Duodenal mucosa (tissue), 2 donors: ENCODE measurements around the gene MAPRE2.

Source experiments
- H3K27ac ChIP-seq: one replicate; pipeline ENCODE4 v1.7.0; 2013; ENCODE audit warnings: low read depth, low read length
- H3K27me3 ChIP-seq, 2 donors: one replicate each; pipeline ENCODE4 v1.7.0; 2013; ENCODE audit warnings: low read length in 2 of 2, control low read depth in 1 of 2; ENCODE audit not compliant: insufficient read depth in 2 of 2, control insufficient read depth in 1 of 2
- H3K36me3 ChIP-seq, 2 donors: one replicate each; pipeline ENCODE4 v1.7.0; 2013; ENCODE audit warnings: low read length in 2 of 2, control low read depth in 1 of 2; ENCODE audit not compliant: insufficient read depth in 2 of 2, control insufficient read depth in 1 of 2
- H3K4me1 ChIP-seq, 2 donors: one replicate each; pipeline ENCODE4 v1.7.0; 2013; ENCODE audit warnings: low read length in 2 of 2, control low read depth in 1 of 2; ENCODE audit not compliant: insufficient read depth in 2 of 2, control insufficient read depth in 1 of 2
- H3K4me3 ChIP-seq, 2 donors: one replicate each; pipeline ENCODE4 v1.7.0; 2013; ENCODE audit warnings: low read length in 2 of 2, low read depth in 1 of 2
- H3K9ac ChIP-seq, 2 donors: one replicate each; pipeline ENCODE4 v1.7.0; 2013; ENCODE audit warnings: low read length in 2 of 2, low read depth in 1 of 2
- H3K9me3 ChIP-seq, 2 donors: one replicate each; pipeline ENCODE4 v1.7.0; 2013; ENCODE audit warnings: low read length in 2 of 2, control low read depth in 1 of 2; ENCODE audit not compliant: control insufficient read depth in 1 of 2

MAPRE2 gene

GRCh38 chr18:35074581-35074980 lies 33.4 kb downstream of the MAPRE2 start:
- no peak overlapping the region for H3K9ac ChIP-seq
- H3K27me3 ChIP-seq = no peaks in the 10 kb centered on the region
- H3K36me3 ChIP-seq = peaks cover 4% of the 10 kb centered on the region in 2 donors
- no peaks in the 10 kb centered on the region for H3K9me3 ChIP-seq
- H3K4me1 ChIP-seq = no peaks in the 10 kb centered on the region
- no peak overlapping the region for H3K4me3 ChIP-seq
- no peak overlapping the region for H3K27ac ChIP-seq

GRCh38 chr18:35075132-35075531 lies 33.9 kb downstream of the MAPRE2 start:
- Histone ChIP-seq H3K27ac (no peak overlapping the region), H3K4me3 (no peak overlapping the region), H3K27me3 (no peaks in the 10 kb centered on the region), H3K9ac (no peak overlapping the region), H3K36me3 (peaks cover 4% of the 10 kb centered on the region in 2 donors), H3K9me3 (no peaks in the 10 kb centered on the region), H3K4me1 (no peaks in the 10 kb centered on the region)

- no peak overlapping the region for H3K27ac ChIP-seq
- H3K27me3 ChIP-seq = no peaks in the 10 kb centered on the region
- no peaks in the 10 kb centered on the region for H3K9me3 ChIP-seq
- no peak overlapping the region for H3K9ac ChIP-seq
- H3K36me3 ChIP-seq = no peaks in the 10 kb centered on the region
- H3K4me1 ChIP-seq = no peaks in the 10 kb centered on the region
- H3K4me3 ChIP-seq = no peak overlapping the region
These were observed 35.1 kb downstream of the MAPRE2 start for GRCh38 chr18:35076135-35076924.

- H3K27ac ChIP-seq = no peak overlapping the region
These were observed 36.7 kb downstream of the MAPRE2 start for GRCh38 chr18:35077937-35078336.

GRCh38 chr18:35080058-35080457 lies 38.8 kb downstream of the MAPRE2 start:
- Histone ChIP-seq H3K27me3 (no peaks in the 10 kb centered on the region), H3K9ac (no peak overlapping the region), H3K36me3 (no peaks in the 10 kb centered on the region), H3K27ac (no peak overlapping the region), H3K4me3 (no peak overlapping the region), H3K9me3 (no peaks in the 10 kb centered on the region), H3K4me1 (no peaks in the 10 kb centered on the region)

More at GRCh38 chr18:35077937-35078336, 36.7 kb downstream of the MAPRE2 start:
- Histone ChIP-seq H3K9me3 (no peaks in the 10 kb centered on the region), H3K4me3 (no peak overlapping the region), H3K4me1 (no peaks in the 10 kb centered on the region), H3K9ac (no peak overlapping the region), H3K27me3 (no peaks in the 10 kb centered on the region), H3K36me3 (no peaks in the 10 kb centered on the region)

GRCh38 chr18:35083174-35083712 lies 42.0 kb downstream of the MAPRE2 start:
- no peak overlapping the region for H3K27ac ChIP-seq
- H3K4me3 ChIP-seq = no peak overlapping the region
- H3K9me3 ChIP-seq = no peaks in the 10 kb centered on the region
- no peaks in the 10 kb centered on the region for H3K36me3 ChIP-seq
- H3K4me1 ChIP-seq = no peaks in the 10 kb centered on the region
- no peak overlapping the region for H3K9ac ChIP-seq
- H3K27me3 ChIP-seq = no peaks in the 10 kb centered on the region

GRCh38 chr18:35084494-35085449 lies 43.6 kb downstream of the MAPRE2 start:
- no peaks in the 10 kb centered on the region for H3K27me3 ChIP-seq
- H3K4me1 ChIP-seq = no peaks in the 10 kb centered on the region
- H3K27ac ChIP-seq = no peak overlapping the region
- H3K36me3 ChIP-seq = no peaks in the 10 kb centered on the region
- H3K4me3 ChIP-seq = no peak overlapping the region
- no peaks in the 10 kb centered on the region for H3K9me3 ChIP-seq
- H3K9ac ChIP-seq = no peak overlapping the region

GRCh38 chr18:35085450-35086380 lies 44.5 kb downstream of the MAPRE2 start:
- H3K9me3 ChIP-seq = no peaks in the 10 kb centered on the region
- H3K9ac ChIP-seq = no peak overlapping the region
- H3K27me3 ChIP-seq = no peaks in the 10 kb centered on the region
- no peaks in the 10 kb centered on the region for H3K4me1 ChIP-seq
- H3K36me3 ChIP-seq = no peaks in the 10 kb centered on the region
- H3K27ac ChIP-seq = no peak overlapping the region
- no peak overlapping the region for H3K4me3 ChIP-seq

GRCh38 chr18:35086704-35087103 lies 45.5 kb downstream of the MAPRE2 start:
- no peak overlapping the region for H3K27ac ChIP-seq
- H3K9me3 ChIP-seq = no peaks in the 10 kb centered on the region
- H3K4me1 ChIP-seq = no peaks in the 10 kb centered on the region
- no peak overlapping the region for H3K9ac ChIP-seq
- no peaks in the 10 kb centered on the region for H3K36me3 ChIP-seq
- no peaks in the 10 kb centered on the region for H3K27me3 ChIP-seq
- H3K4me3 ChIP-seq = no peak overlapping the region
